Fibroblast of skin of right quadriceps (primary cell): ENCODE results near the gene SARS2.
"Not testable (repeated sequence)": the region's sequence is repeated elsewhere in the genome, so short reads cannot be mapped to it uniquely, and the experiment has no call there.

Experiments used
- DNase-seq: peaks from one replicate; pipeline ENCODE4 v3.0.0-alpha.2; 2013

The SARS2 gene

GRCh38 chr19:38945562-38946228 is 15.1 kb upstream of the SARS2 start:
- DNase-seq = no peak

DNA sequence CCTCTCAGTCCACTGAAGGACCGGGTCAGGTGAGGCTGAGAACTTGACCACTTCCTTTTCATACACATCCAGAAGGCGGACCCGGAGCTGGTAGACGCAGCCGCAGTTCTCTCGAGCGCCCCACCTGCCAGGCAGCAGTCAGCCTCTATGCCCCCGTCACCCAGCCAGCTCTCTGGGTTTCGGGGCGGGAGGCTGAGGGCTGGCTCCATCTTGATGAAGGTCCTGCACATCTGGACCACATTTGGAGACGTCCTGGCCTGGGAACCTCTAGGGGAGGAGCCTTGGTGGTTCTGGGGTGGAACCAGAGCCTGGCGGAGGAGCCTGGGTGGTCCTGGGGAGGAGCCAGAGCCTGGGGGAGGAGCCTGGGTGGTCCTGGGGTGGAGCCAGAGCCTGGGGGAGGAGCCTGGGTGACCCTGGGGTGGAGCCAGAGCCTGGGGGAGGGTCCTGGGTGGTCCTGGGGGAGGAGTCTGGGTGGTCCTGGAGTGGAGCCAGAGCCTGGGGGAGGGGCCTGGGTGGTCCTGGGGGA is 14.5 kb upstream of the SARS2 start:
- no peak for DNase-seq

GRCh38 chr19:38942471-38943181 is 12.1 kb upstream of the SARS2 start:
- no peak for DNase-seq

DNA sequence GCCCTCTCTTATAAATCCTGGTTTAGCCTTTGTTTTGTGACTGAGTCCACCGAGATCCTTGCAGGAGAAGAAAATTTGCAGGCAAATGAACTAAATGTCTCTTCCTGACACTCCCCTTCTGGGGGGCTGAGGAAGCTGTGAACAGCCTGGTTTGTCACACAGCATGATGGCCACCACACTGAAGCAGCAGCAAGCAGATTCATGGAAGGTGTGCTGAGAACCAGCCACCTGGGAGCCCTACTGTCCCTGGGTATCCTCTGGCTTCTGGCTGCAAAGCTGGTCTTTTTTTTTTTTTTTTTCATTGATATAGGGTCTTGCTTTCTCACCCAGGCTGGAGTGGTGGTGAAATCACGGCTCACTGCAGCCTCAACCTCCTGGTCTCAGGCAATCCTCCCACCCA is 11.4 kb upstream of the SARS2 start:
- no peak for DNase-seq

DNA sequence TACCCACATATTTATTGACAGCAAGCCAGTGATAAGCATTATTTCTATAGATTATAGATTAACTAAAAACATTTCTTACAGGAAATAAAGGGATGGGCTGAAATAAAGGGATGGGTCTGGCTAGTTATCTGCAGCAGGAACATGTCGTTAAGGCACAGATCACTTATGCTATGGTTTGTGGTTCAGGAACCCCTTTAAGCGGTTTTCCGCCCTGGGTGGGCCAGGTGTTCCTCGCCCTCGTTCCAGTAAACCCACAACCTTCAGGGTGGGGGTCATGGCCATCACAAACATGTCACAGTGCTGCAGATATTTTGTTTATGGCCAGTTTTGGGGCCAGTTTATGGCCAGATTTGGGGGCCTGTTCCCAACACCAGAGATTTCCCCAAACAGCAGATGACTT is 10.9 kb upstream of the SARS2 start:
- DNase-seq = not testable (repeated sequence)

GRCh38 chr19:38939957-38940356 is 9.4 kb upstream of the SARS2 start:
- no peak for DNase-seq

GRCh38 chr19:38933544-38933943 is 3.0 kb upstream of the SARS2 start:
- DNase-seq = no peak

- peak; percentile 37 for DNase-seq
Observed at GRCh38 chr19:38932425-38933179, 2.0 kb upstream of the SARS2 start.

GRCh38 chr19:38931521-38931793 is 894 bp upstream of the SARS2 start:
- no peak for DNase-seq

DNA sequence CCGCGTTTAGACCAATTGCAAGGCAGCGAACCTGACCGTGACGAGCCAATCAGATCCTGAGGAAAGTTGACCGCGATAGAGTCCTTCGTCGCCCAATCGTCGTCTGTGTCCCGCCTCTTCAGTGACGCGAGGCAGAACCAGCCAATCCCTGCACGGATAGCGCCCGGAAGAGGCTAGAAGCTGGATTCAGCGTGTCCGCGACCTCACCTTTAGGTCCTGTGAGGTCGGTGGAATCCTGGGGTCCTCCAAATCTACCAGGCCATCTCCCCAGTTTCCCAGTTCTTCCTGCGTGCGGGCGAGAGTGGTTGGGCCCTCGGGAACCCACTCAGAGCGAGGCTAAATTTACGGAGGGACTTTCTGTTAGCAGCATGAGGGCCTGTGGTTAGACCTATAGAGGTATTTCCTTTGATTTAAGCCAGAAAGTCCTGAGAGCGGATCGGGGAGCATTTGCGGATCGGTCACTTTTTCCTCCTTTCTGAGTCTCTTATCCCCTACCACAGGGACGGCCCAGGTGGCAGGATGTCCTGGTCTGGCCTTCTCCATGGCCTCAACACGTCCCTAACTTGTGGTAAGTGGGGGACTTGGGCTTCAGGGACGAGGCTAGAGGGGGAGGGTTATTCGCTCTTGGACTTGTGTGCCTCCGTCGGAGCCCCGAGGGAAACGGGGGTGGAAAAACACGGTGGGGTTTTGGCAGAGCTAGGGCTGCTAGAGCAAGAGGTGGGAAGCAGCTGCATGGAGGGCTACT is 385 bp upstream of the SARS2 start, which contains the start of gene MRPS12:
TSS of gene MRPS12 (plus strand) at position 169 of the 745 bp plus-strand sequence. CDS start at position 520, 351 bp downstream.
- DNase-seq = peak; percentile 99

GRCh38 chr19:38928391-38929001 is 2.1 kb downstream of the SARS2 start:
- no peak for DNase-seq

GRCh38 chr19:38924388-38924787 is 6.2 kb downstream of the SARS2 start:
- no peak for DNase-seq

DNA sequence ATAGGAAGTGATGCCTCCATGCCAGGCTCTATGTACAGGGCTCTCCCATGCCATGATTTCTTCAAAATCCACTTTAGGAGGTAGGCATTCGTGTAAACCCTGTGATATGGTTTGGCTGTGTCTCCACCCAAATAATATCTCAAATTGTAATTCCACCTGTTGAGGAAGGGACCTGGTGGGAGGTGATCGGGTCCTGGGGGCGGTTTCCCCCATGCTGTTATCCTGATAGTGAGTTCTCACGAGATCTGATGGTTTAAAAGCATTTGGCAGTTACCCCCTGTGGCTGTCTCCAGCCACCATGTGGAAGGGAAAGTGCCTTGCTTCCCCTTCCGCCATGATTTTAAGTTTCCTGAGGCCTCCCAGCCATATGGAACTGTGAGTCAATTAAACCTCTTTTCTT is 8.1 kb downstream of the SARS2 start:
- DNase-seq = no peak

- DNase-seq = no peak
Observed at GRCh38 chr19:38921420-38922274, 8.9 kb downstream of the SARS2 start.

- DNase-seq = no peak
Observed at GRCh38 chr19:38920602-38921419, 9.8 kb downstream of the SARS2 start.

GRCh38 chr19:38919837-38920601 is 10.5 kb downstream of the SARS2 start:
- no peak for DNase-seq

- no peak for DNase-seq
Observed at GRCh38 chr19:38918526-38918925, 12.0 kb downstream of the SARS2 start.

DNA sequence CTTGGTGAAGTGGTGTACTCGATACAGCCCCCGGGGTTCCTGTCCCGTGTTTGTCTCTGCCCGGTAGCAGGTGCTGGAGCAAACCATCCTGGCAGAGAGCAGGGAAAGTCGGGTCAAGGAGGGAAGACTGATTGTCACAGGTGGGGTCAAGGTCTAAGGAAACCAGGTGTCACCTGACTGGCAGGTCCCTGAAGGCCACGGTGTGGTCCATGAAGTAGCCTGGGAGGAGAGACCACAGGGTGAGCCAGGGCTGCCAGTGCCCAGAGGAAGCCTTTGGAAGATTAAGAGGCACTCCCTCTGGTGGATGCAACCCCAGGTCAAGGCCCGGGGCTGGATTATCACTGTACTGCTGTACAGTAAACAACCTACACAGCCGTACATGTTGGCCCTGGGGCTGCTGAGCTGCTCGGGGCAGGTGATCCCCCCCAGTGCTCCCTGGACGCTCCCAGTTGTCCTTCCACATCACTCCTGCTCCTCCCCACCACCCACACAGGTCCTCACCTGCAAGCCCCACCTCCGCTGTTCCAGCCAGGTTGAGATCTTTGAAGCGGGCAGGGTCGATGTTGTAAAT is 12.6 kb downstream of the SARS2 start:
- no peak for DNase-seq

DNA sequence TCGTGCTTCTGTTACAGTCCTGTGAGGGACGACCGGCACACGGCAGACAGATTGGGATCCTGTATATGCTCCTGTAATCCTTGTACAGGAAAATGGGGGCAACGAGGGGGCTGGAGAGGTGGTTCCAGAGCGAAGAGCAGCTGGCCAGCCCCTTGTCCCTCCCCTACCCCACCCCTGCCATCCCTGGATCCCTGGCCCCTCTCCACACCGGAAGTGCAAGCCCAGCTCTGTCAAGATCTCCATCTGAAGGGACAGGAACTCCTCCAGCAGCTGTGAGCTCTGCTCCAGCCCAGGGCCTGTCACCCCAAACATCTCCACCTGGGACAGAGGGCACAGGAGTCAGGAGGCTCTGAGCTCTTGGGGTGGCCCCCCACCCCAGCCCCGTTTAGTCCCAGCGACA is 13.0 kb downstream of the SARS2 start:
- no peak for DNase-seq
